ENCODE data around the gene SHANK2.

GRCh38 chr11:71255323-71255722, 2.9 kb upstream of the SHANK2 start:
- TF ChIP-seq CTCF (IDR thresholded peaks at IDR 0.05) = no peak
- TF ChIP-seq EZH2 (IDR thresholded peaks at IDR 0.05) = no peak
- no peak for TF ChIP-seq EZH2phosphoT487 (IDR thresholded peaks at IDR 0.05)
